Subcutaneous adipose tissue (tissue), 4 donors: ENCODE measurements around the gene RUNX2. TPM values are rescaled to one million over a fixed set of nuclear protein-coding genes. Genes with fewer than 3 reads are reported as not detected.

Experiments
- CTCF ChIP-seq: fragments of 450-650 bp; IDR thresholded peaks from one replicate; pipeline ENCODE4 v1.5.1; 2016; ENCODE audit warnings: low read depth, mild to moderate bottlenecking, control low read depth, antibody characterized with exemption, moderate library complexity
- total RNA-seq, 4 donors: library from RNA; depleted of rRNA; stranded (reverse); fragments of >200 nt; gene quantifications; one replicate each; pipeline ENCODE4 v1.1.0, GENCODE V29; 2016

The RUNX2 gene
- 1 to 10 TPM; 1.3 to 4.6 (median 2.6) TPM for total RNA-seq

- no peak for TF ChIP-seq CTCF
Observed at GRCh38 chr6:45327956-45328522, at the start of gene RUNX2. Gene RUNX2, plus strand, starts transcription at chr6:45328330. Its CDS starts 397 bp downstream, at chr6:45328727.

- TF ChIP-seq CTCF = no peak
Observed at GRCh38 chr6:45278367-45278766, 49.8 kb upstream of the RUNX2 start.

- no peak for TF ChIP-seq CTCF
Observed at GRCh38 chr6:45289751-45290514, 38.2 kb upstream of the RUNX2 start.

GRCh38 chr6:45293306-45293705, 34.8 kb upstream of the RUNX2 start:
- TF ChIP-seq CTCF = no peak

GRCh38 chr6:45297320-45297719, 30.8 kb upstream of the RUNX2 start:
- no peak for TF ChIP-seq CTCF

GRCh38 chr6:45299096-45299581, 29.0 kb upstream of the RUNX2 start:
- TF ChIP-seq CTCF = no peak

- TF ChIP-seq CTCF = no peak
Observed at GRCh38 chr6:45300736-45301135, 27.4 kb upstream of the RUNX2 start.
